HG03460 (cell line): ENCODE results near the gene LMBRD1.
"Not testable (repeated sequence)": the region's sequence is repeated elsewhere in the genome, so short reads cannot be mapped to it uniquely, and the experiment has no call there.

Experiments used
- ATAC-seq: cut with Tn5 transposase; IDR thresholded peaks from one replicate; pipeline ENCODE4 v1.9.1; 2021; ENCODE audit not compliant: unreplicated experiment

Gene LMBRD1

GRCh38 chr6:69796642-69797390 is at the start of gene LMBRD1:
TSS of gene LMBRD1 (minus strand) at chr6:69797010. CDS start at chr6:69796881, 129 bp downstream.
- ATAC-seq = peak; percentile 91

DNA sequence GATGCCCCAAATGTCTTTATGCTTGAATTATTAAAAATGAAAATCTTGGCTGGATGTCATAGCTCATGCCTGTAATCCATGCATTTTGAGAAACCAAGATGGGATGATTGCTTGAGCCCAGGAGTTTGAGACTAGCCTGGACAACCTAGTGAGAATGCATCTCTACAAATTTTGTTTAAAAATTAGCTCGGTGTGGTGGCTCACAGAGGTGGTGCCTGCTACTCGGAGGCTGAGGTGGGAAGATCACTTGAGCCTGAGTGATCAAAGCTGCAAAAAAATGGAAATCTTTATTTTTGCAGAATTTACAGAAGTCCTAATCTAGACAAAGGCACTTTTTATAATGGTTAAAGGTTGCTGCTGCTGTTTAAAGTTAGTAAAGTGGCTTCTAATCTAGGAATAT is 49.5 kb upstream of the LMBRD1 start:
- ATAC-seq = no peak

- no peak for ATAC-seq
Observed at GRCh38 chr6:69843189-69843588, 46.4 kb upstream of the LMBRD1 start.

DNA sequence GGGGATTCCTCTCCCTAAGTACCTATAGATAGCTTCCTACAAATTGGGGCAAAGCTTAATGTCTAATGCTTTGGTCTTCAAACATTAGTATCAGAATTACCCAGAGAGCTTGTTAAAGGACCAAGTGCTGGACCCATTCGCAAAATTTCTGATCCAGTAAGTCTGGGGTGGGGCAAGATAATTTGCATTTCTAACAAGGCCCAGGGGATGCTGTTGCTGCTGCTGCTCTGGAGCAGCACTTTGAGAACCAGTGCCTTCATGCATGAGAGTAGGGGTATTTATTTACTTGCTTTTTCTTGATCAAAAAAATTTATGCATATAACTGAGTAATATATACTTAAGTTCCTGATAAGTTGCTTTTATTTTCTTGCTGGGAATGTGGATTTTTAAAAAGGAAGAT is 45.1 kb upstream of the LMBRD1 start:
- ATAC-seq = no peak

GRCh38 chr6:69835414-69836179 is 38.8 kb upstream of the LMBRD1 start:
- peak; percentile 79 for ATAC-seq

GRCh38 chr6:69832558-69832957 is 35.7 kb upstream of the LMBRD1 start:
- no peak for ATAC-seq

GRCh38 chr6:69827276-69827893 is 30.6 kb upstream of the LMBRD1 start:
- no peak for ATAC-seq

- ATAC-seq = no peak
Observed at GRCh38 chr6:69825904-69826303, 29.1 kb upstream of the LMBRD1 start.

DNA sequence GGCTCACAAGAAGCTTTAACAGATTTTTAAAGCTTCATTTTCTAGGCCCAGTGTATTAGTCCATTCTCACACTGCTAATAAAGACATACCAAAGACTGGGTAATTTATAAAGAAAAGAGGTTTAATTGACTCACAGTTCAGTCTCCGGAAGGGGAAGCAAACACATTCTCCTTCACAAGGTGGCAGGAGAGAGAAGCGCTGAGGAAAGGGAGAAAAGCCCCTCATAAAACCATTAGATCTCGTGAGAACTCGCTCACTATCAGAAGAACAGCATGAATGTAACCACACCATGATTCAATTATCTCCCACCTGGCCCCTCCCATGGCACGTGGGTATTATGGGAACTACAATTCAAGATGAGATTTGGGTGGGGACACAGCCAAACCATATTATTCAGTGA is 27.5 kb upstream of the LMBRD1 start:
- not testable (repeated sequence) for ATAC-seq

- ATAC-seq = no peak
Observed at GRCh38 chr6:69820438-69820837, 23.6 kb upstream of the LMBRD1 start.

GRCh38 chr6:69820018-69820417 is 23.2 kb upstream of the LMBRD1 start:
- ATAC-seq = no peak

DNA sequence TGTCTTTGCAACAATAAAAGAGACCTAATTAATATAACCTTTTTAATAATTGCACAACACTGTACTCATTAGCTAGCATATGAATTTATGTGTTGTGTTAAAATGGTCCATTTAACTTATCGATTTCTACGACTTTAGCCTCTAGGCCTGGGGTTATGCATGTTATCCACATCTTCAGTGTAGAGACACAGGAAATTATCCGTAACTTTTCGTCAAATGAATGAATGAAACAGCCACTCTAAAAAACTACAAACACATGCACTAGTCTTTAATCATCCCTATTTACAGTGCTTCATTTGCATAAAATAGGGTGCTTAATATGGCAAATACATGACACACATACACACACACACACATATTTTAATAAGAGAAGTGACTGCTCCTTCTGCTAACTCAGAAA is 22.3 kb upstream of the LMBRD1 start:
- ATAC-seq = no peak

- ATAC-seq = no peak
Observed at GRCh38 chr6:69818223-69818930, 21.6 kb upstream of the LMBRD1 start.

GRCh38 chr6:69817358-69817757 is 20.5 kb upstream of the LMBRD1 start:
- no peak for ATAC-seq

DNA sequence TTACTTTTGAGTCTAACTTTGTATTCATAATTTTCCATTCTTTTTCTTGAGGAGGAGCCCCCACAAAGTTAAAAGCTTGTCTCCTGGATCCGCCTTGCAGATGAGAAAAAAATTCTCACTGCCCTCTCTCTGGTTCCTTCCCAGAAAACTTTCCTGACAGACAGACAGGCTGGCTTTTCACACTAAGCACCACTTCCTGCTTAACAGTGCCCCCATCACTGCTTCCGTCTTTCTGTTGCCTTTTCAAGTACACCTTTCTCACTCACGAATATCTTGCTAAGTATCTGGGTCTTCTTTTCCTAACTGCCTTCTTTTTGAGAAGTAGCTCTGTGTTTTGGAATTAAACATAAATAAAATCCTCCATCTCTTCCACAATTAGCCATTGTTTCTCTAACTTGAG is 19.8 kb upstream of the LMBRD1 start:
- ATAC-seq = peak; percentile 40

- ATAC-seq = peak; percentile 59
Observed at GRCh38 chr6:69816026-69816425, 19.2 kb upstream of the LMBRD1 start.

GRCh38 chr6:69813508-69813907 is 16.7 kb upstream of the LMBRD1 start:
- ATAC-seq = no peak

- ATAC-seq = no peak
Observed at GRCh38 chr6:69812746-69813427, 16.1 kb upstream of the LMBRD1 start.

DNA sequence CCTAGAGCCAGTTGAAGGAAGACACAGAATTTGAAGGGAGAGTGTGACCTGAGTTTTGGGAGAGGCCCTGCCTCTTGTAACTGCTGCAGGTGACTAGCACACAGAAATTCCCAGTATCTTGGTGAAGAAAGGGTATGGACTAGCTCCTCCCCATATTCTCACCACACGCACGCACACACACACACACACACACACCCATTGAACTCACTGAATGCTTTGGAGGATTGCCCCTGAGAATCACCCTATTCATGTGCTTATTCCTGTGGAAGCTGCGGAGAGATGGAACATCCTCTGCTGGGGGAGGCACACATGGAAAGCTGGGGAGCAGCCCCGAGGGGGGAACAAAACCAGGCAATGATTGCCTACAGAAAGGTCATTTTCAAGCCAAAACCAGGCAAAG is 6.2 kb upstream of the LMBRD1 start:
- ATAC-seq = no peak

DNA sequence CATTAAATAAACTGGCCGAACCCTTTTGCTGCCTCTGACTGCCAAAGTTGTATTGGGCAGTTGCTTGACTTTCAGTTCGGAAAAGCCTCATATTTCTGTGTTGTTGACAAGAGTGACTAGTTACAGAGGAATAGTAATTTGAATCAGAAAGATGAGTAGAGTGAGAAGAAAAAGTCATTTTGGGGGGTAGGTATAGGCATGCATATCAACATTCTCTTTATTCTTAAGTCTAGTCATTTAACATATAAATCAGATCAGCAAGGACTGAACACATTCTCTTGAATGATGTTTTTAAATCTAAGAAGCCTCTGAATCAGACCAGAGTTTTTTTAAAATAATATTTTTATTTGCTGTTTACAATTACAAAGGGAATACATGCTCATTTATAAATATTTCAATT is 4.9 kb upstream of the LMBRD1 start:
- ATAC-seq = no peak

DNA sequence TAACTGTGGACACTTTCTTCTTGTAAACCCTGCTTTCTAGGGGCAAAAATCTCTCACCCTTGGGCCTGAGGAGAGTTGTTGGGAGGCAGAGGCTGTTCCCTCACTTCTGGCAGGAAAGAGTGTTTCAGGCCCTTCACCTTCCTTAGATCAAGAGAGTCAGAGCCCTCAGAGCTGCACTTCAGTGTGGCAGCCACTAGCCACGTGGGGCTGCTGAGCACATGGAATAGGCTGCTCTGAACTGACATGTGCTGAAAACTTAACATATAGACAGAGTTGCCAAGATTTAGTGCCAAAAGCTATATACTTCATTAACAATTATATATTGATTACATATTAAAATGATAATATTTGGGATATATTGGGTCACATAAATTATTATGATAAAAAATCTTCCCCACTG is 4.4 kb upstream of the LMBRD1 start:
- no peak for ATAC-seq
